Caco-2 (cell line): Measurements from ENCODE around the gene OSBPL6. TPM values are rescaled to one million over a fixed set of nuclear protein-coding genes. Genes with fewer than 3 reads are reported as not detected.

ENCODE experiments used
- BruUV-seq: library from RNA; stranded (reverse); fragments of 400-500 nt; replicated peaks from 2 replicates; lab custom pipeline; 2021; lab: Mats Ljungman, UMichigan
- CTCF ChIA-PET: fragments of 300-600 bp; sonication (Branson Sonifier 250); formaldehyde crosslinking; loops from one replicate; lab custom pipeline; 2022; ENCODE audit warnings: antibody characterized with exemption; lab: Charles Lee
- POLR2A ChIA-PET: fragments of 300-600 bp; sonication (Branson Sonifier 250); formaldehyde crosslinking; loops from one replicate; lab custom pipeline; 2022; ENCODE audit warnings: antibody characterized with exemption; lab: Charles Lee
- DNase-seq, 2 experiments: peaks; one replicate each; pipeline versions ENCODE4 v3.0.0 to v3.0.0-alpha.2; 2020 to 2022
- H3K27me3 ChIP-seq: replicated peaks from 2 replicates; pipeline ENCODE4 v1.6.0; 2011; ENCODE audit warnings: low read length; ENCODE audit not compliant: control insufficient read depth, insufficient read depth
- H3K36me3 ChIP-seq: 2 replicates; pipeline ENCODE4 v1.5.1; 2011; ENCODE audit warnings: low read length; ENCODE audit not compliant: control insufficient read depth, insufficient read depth
- H3K4me1 ChIP-seq: fragments of 250-450 bp; sonication (Bioruptor Pico); 2 replicates; pipeline ENCODE4 v1.5.1; 2020; ENCODE audit warnings: mild to moderate bottlenecking
- H3K4me3 ChIP-seq: 2 replicates; pipeline ENCODE4 v1.5.1; 2011; ENCODE audit warnings: low read depth, mild to moderate bottlenecking, control low read depth, low read length
- H3K9me3 ChIP-seq: fragments of 250-450 bp; sonication (Bioruptor Pico); 2 replicates; pipeline ENCODE4 v1.5.1; 2020; ENCODE audit warnings: mild to moderate bottlenecking, moderate library complexity
- H3K27ac Mint-ChIP-seq: one replicate; pipeline ENCODE4 v1.8.0; 2022; ENCODE audit warnings: mixed read lengths; ENCODE audit not compliant: unreplicated experiment
- H3K27me3 Mint-ChIP-seq: one replicate; pipeline ENCODE4 v1.8.0; 2022; ENCODE audit warnings: mixed read lengths; ENCODE audit not compliant: insufficient read depth, unreplicated experiment
- H3K36me3 Mint-ChIP-seq: one replicate; pipeline ENCODE4 v1.8.0; 2022; ENCODE audit warnings: mild to moderate bottlenecking, mixed read lengths; ENCODE audit not compliant: insufficient read depth, unreplicated experiment
- H3K4me1 Mint-ChIP-seq: one replicate; pipeline ENCODE4 v1.8.0; 2022; ENCODE audit warnings: low read depth, mixed read lengths; ENCODE audit not compliant: unreplicated experiment
- H3K4me3 Mint-ChIP-seq: one replicate; pipeline ENCODE4 v1.8.0; 2022; ENCODE audit warnings: mild to moderate bottlenecking, moderate library complexity, mixed read lengths; ENCODE audit not compliant: unreplicated experiment
- H3K9me3 Mint-ChIP-seq: one replicate; pipeline ENCODE4 v1.8.0; 2022; ENCODE audit warnings: mixed read lengths; ENCODE audit not compliant: unreplicated experiment
- CTCF ChIP-seq, 2 experiments: fragments of 200-600 bp in 1 of 2; IDR thresholded peaks; 1 replicate in 1 of 2; 2 replicates in 1 of 2; pipeline versions ENCODE4 v1.5.1 to v1.8.0; 2011 to 2022; ENCODE audit warnings: antibody characterized with exemption in 1 of 2, control low read depth in 1 of 2, inconsistent platforms in 1 of 2, low read depth in 1 of 2, low read length in 1 of 2, mild to moderate bottlenecking in 1 of 2, moderate library complexity in 1 of 2; ENCODE audit not compliant: insufficient read depth in 1 of 2, severe bottlenecking in 1 of 2, unreplicated experiment in 1 of 2
- intact Hi-C: fragments of 100-400 bp; cut with micrococcal nuclease; formaldehyde crosslinking; loops from one replicate; pipeline ENCODE4 v1.10.0; 2022; ENCODE audit not compliant: unreplicated experiment
- total RNA-seq: library from RNA; stranded (reverse); gene quantifications from 2 replicates; pipeline ENCODE4 v1.2.3, GENCODE V29; 2022

OSBPL6 gene
- total RNA-seq, 1 experiment from 2014 or later, result 1.5 TPM

- Mint-ChIP-seq H3K4me1 (peaks cover 11% of the 10 kb centered on the region), H3K4me3 (peak overlapping the region; percentile 93), H3K27ac (peak overlapping the region; percentile 100), H3K9me3 (no peaks in the 10 kb centered on the region), H3K36me3 (peaks cover 45% of the 10 kb centered on the region), H3K27me3 (peaks cover 5% of the 10 kb centered on the region)
- Histone ChIP-seq H3K4me1 (no peaks in the 10 kb centered on the region), H3K36me3 (peaks cover 3% of the 10 kb centered on the region; the same call in 1 of the 2 replicates), H3K4me3 (peak overlapping the region; percentile 99), H3K27me3 (no peaks in the 10 kb centered on the region), H3K9me3 (no peaks in the 10 kb centered on the region)
- no peak for DNase-seq
- TF ChIP-seq CTCF (IDR thresholded peaks at IDR 0.05; ENCODE audit: insufficient read depth in 1 of 2, low read depth in 1 of 2, low read length in 1 of 2, severe bottlenecking in 1 of 2, unreplicated experiment in 1 of 2), result no peak
- POLR2A ChIA-PET, result interaction anchor here (0.6 to 1.4 kb wide), 9 partner anchors 30 to 338 kb away, joined by 3 to 22 read pairs (median 4); partner anchors contain the start of genes PLEKHA3 and RBM45
- CTCF ChIA-PET, result interaction anchor here (0.7 to 1.0 kb wide), 3 partner anchors 22 to 36 kb away, joined by 3 to 5 read pairs (median 5); partner anchors contain the start of gene PLEKHA3
- intact Hi-C loops, result no loop called here
- BruUV-seq, result no TSS peak
Measured at GRCh38 chr2:178450524-178450773, 256.1 kb downstream of the OSBPL6 start.

GRCh38 chr2:178450774-178451525 is 256.6 kb downstream of the OSBPL6 start, which contains the start of the genes PJVK and PRKRA:
Gene PJVK, plus strand, starts transcription at chr2:178451378. Its CDS starts 2,032 bp downstream, at chr2:178453410.
Gene PRKRA, minus strand, starts transcription at chr2:178451175. Its CDS starts 145 bp downstream, at chr2:178451030.
- TF ChIP-seq CTCF (IDR thresholded peaks at IDR 0.05; ENCODE audit: insufficient read depth in 1 of 2, low read depth in 1 of 2, low read length in 1 of 2, severe bottlenecking in 1 of 2, unreplicated experiment in 1 of 2), result peak in 1 of 2 experiments; percentile 1
- Histone ChIP-seq H3K27me3 (no peaks in the 10 kb centered on the region), H3K9me3 (no peaks in the 10 kb centered on the region), H3K4me3 (peak within 1 kb of the TSS; percentile 99), H3K4me1 (no peaks in the 10 kb centered on the region), H3K36me3 (peaks cover 3% of the 10 kb centered on the region; the same call in 1 of the 2 replicates)
- Mint-ChIP-seq H3K4me1 (peaks cover 11% of the 10 kb centered on the region), H3K27ac (peak within 1 kb of the TSS; percentile 100), H3K27me3 (peaks cover 5% of the 10 kb centered on the region), H3K36me3 (peaks cover 40% of the 10 kb centered on the region), H3K9me3 (no peaks in the 10 kb centered on the region), H3K4me3 (peak within 1 kb of the TSS; percentile 93)
- POLR2A ChIA-PET, result interaction anchor here (0.6 to 1.4 kb wide), 10 partner anchors 10 to 339 kb away, joined by 3 to 22 read pairs (median 4); partner anchors contain the start of genes PLEKHA3 and RBM45
- peak; percentile 97 to 99 for DNase-seq
- intact Hi-C loops, result loop anchor here (1.0 kb wide), 2 partner anchors 29 to 72 kb away; partner anchors contain the start of gene PLEKHA3
- CTCF ChIA-PET, result interaction anchor here (0.6 to 1.0 kb wide), 4 partner anchors 22 to 111 kb away, joined by 3 to 5 read pairs (median 4); partner anchors contain the start of gene PLEKHA3
- BruUV-seq, result no TSS peak

GRCh38 chr2:178452334-178452733 is 258.0 kb downstream of the OSBPL6 start:
- TF ChIP-seq CTCF (IDR thresholded peaks at IDR 0.05; ENCODE audit: insufficient read depth in 1 of 2, low read depth in 1 of 2, low read length in 1 of 2, severe bottlenecking in 1 of 2, unreplicated experiment in 1 of 2), result no peak
- H3K4me1 ChIP-seq, result no peaks in the 10 kb centered on the region
- no peak for DNase-seq
- H3K9me3 ChIP-seq, result no peaks in the 10 kb centered on the region
- no peaks in the 10 kb centered on the region for H3K27me3 ChIP-seq
- ChIA-PET CTCF (no interaction called here), POLR2A (no interaction called here)
- Mint-ChIP-seq H3K9me3 (no peaks in the 10 kb centered on the region), H3K27me3 (peaks cover 5% of the 10 kb centered on the region), H3K4me3 (peak overlapping the region; percentile 93), H3K4me1 (peaks cover 11% of the 10 kb centered on the region), H3K27ac (peak overlapping the region; percentile 100), H3K36me3 (peaks cover 32% of the 10 kb centered on the region)
- no peak overlapping the region for H3K4me3 ChIP-seq
- H3K36me3 ChIP-seq, result peaks cover 3% of the 10 kb centered on the region; the same call in 1 of the 2 replicates
- intact Hi-C loops, result no loop called here
- no TSS peak for BruUV-seq
